HEK293 (cell line): Measurements from ENCODE around the gene PAK5.

Experiments used
- CTCF ChIP-seq: fragments of 450-650 bp; formaldehyde crosslinking; IDR thresholded peaks from 2 replicates; pipeline ENCODE4 v1.5.1; 2016; ENCODE audit warnings: missing biosample characterization, missing genetic modification characterization
- GLIS1 ChIP-seq: fragments of 450-650 bp; formaldehyde crosslinking; IDR thresholded peaks from 2 replicates; pipeline ENCODE4 v1.5.1; 2016; ENCODE audit warnings: missing biosample characterization, missing genetic modification characterization
- OVOL3 ChIP-seq: fragments of 450-650 bp; formaldehyde crosslinking; IDR thresholded peaks from 2 replicates; pipeline ENCODE4 v1.5.1; 2016; ENCODE audit warnings: missing biosample characterization, missing genetic modification characterization
- PRDM2 ChIP-seq: fragments of 450-650 bp; formaldehyde crosslinking; IDR thresholded peaks from 2 replicates; pipeline ENCODE4 v1.5.1; 2016; ENCODE audit warnings: missing biosample characterization, missing genetic modification characterization, borderline replicate concordance
- YY2 ChIP-seq: fragments of 450-650 bp; formaldehyde crosslinking; IDR thresholded peaks from 2 replicates; pipeline ENCODE4 v1.5.1; 2016; ENCODE audit warnings: missing biosample characterization, missing genetic modification characterization
- ZNF133 ChIP-seq: fragments of 450-650 bp; formaldehyde crosslinking; IDR thresholded peaks from 2 replicates; pipeline ENCODE4 v1.5.1; 2016; ENCODE audit warnings: missing biosample characterization, missing genetic modification characterization
- ZNF341 ChIP-seq: fragments of 450-650 bp; formaldehyde crosslinking; IDR thresholded peaks from 2 replicates; pipeline ENCODE4; 2016; ENCODE audit warnings: low read depth, missing biosample characterization, missing genetic modification characterization
- ZNF629 ChIP-seq: fragments of 450-650 bp; formaldehyde crosslinking; IDR thresholded peaks from 2 replicates; pipeline ENCODE4 v1.5.1; 2017; ENCODE audit warnings: missing biosample characterization, missing genetic modification characterization
- ZNF704 ChIP-seq: fragments of 450-650 bp; formaldehyde crosslinking; IDR thresholded peaks from 2 replicates; pipeline ENCODE4 v1.5.1; 2016; ENCODE audit warnings: missing biosample characterization, missing genetic modification characterization
- TF ChIP-seq, protein P1 (sequence below): fragments of 450-650 bp; formaldehyde crosslinking; IDR thresholded peaks from 2 replicates; pipeline ENCODE4 v1.5.1; 2016; ENCODE audit warnings: missing biosample characterization, missing genetic modification characterization, low read depth

GRCh38 chr20:9588706-9589105 is 250.2 kb downstream of the PAK5 start:
- TF ChIP-seq CTCF (tag by site-specific recombination) (no peak), ZNF629 (tag by site-specific recombination) (no peak), PRDM2 (no peak), ZNF704 (no peak), ZNF341 (no peak), YY2 (tag by site-specific recombination) (no peak), OVOL3 (tag by site-specific recombination) (no peak), GLIS1 (tag by site-specific recombination) (no peak), ZNF133 (tag by site-specific recombination) (no peak)
- TF ChIP-seq, protein P1, sequence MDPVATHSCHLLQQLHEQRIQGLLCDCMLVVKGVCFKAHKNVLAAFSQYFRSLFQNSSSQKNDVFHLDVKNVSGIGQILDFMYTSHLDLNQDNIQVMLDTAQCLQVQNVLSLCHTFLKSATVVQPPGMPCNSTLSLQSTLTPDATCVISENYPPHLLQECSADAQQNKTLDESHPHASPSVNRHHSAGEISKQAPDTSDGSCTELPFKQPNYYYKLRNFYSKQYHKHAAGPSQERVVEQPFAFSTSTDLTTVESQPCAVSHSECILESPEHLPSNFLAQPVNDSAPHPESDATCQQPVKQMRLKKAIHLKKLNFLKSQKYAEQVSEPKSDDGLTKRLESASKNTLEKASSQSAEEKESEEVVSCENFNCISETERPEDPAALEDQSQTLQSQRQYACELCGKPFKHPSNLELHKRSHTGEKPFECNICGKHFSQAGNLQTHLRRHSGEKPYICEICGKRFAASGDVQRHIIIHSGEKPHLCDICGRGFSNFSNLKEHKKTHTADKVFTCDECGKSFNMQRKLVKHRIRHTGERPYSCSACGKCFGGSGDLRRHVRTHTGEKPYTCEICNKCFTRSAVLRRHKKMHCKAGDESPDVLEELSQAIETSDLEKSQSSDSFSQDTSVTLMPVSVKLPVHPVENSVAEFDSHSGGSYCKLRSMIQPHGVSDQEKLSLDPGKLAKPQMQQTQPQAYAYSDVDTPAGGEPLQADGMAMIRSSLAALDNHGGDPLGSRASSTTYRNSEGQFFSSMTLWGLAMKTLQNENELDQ = no peak
